Left forelimb (tissue), 1 donor: ENCODE measurements around the gene CORO1C.
A peak's percentile ranks its signal among the peaks of the same experiment; 100 is the strongest.

Experiments used
- DNase-seq: peaks from one replicate; pipeline ENCODE4 v3.0.0-alpha.2; 2018; ENCODE audit warnings: low spot score

Gene CORO1C

GRCh38 chr12:108615918-108616317 lies 115.4 kb downstream of the CORO1C start:
- DNase-seq, result no peak

GRCh38 chr12:108614639-108615038 lies 116.7 kb downstream of the CORO1C start:
- DNase-seq, result no peak

DNA sequence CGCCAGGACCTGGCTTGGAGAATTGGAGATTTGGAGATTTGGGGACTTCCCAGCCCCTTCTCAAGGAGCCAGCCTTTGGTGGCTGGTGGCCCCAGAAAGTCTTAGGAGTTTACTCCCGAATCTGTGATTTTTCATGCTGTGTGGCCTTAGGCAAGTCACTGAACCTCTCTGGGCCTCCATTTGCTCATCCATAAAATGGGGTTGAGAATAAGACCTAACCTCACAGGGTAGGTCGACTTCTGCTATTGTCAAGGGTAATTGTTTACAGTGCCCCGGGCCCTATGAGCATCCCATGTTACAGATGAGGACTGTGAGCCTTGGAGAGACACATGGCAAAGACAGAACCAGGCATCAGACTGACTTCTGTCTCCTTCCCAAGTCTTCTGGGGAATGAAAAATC lies 117.3 kb downstream of the CORO1C start:
- no peak for DNase-seq

GRCh38 chr12:108613548-108613947 lies 117.8 kb downstream of the CORO1C start:
- no peak for DNase-seq

GRCh38 chr12:108612788-108613282 lies 118.5 kb downstream of the CORO1C start:
- DNase-seq, result no peak

- no peak for DNase-seq
Observed at GRCh38 chr12:108611884-108612415, 119.4 kb downstream of the CORO1C start.

GRCh38 chr12:108610856-108611605 lies 120.3 kb downstream of the CORO1C start:
- DNase-seq, result no peak

DNA sequence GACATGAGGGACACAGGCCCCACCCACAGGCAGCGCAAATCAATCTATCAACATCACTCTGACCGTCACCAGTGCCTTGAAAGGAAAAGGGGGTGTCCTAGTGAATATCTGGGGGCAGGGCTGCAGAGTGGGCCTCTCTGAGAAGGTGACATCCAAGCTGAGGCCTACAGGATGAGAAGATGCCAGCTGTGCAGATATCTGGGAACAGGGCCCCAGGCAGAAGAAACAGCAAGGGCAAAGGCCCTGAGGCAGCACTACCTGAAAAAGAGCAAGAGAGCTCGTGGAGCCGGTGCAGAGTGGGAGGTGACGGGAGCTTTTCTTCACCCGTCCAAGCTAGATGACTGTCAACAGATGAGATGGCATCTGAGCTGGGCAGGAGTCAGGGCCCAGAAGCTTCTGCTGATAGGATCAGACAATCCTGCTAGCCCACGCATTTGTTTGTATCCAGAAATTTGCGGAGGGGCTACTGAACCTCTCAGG lies 120.9 kb downstream of the CORO1C start:
- no peak for DNase-seq

DNA sequence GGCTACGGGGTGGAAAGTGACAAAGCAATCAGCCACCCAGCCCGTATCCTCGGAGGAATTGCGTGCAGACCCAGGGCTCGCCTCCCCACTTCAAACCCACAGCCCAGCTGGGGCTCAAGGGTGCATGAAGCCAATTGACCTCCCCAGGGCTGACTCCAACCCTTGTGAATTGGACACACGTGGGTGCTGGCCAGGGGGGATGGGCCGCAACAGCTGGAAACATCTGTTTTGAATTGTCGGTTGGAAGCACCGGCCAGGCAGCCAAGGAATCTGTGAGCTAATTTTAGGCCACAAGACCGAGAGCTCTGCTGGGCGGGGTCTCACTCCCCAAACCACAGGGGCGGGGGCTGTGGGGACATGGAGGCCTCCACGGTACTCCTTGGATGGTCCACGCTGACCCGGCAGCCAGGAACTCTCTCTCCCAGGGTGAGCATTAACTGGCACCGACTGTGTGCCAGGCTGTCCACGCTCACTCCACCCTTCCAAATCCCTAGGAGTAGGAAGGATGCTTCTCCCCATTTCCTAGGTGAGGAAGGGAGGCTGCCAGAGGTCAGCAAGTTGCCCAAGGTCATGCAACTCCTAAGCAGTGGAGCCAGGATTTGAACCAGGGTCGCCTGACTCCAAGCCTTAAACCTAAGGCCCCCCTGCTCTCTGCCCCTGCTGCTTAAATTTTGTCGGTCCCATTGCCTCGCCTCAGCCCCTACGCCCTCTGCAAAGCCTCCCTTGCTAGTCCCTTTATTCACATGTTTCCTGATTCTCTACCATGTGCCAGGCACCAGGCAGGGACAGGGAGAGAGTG lies 121.6 kb downstream of the CORO1C start:
- peak; percentile 90 for DNase-seq

GRCh38 chr12:108608616-108609015 lies 122.7 kb downstream of the CORO1C start:
- DNase-seq, result no peak

DNA sequence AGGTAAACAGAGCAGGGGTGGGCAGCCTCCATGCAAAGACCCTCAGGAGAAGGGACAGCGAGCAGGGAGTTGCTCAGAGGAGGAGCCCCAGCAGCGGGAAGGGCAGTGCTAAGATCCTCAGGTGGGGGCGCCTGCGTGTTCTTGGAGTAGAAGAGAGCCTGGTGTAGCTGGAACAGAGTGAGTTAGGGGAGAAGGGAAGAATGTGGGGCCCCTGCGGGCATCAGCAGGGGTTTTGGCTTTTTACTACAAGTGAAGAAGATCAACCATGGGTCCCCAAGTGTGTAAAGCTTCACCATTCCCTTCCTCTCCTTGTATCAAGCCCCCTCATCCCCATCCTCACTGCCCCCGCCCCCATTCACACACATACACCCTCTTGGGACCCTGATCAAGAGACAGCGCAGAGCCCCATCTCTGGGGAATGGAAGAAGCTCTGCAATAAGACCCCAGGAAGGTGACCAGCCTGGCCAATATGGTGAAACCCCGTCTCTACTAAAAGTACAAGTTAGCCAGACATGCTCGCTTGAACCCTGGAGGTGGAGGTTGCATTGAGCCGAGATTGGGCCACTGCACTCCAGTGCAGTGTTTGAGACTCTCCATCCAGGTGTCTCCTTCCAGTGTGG lies 123.2 kb downstream of the CORO1C start:
- DNase-seq, result no peak

- no peak for DNase-seq
Observed at GRCh38 chr12:108606492-108606891, 124.8 kb downstream of the CORO1C start.

DNA sequence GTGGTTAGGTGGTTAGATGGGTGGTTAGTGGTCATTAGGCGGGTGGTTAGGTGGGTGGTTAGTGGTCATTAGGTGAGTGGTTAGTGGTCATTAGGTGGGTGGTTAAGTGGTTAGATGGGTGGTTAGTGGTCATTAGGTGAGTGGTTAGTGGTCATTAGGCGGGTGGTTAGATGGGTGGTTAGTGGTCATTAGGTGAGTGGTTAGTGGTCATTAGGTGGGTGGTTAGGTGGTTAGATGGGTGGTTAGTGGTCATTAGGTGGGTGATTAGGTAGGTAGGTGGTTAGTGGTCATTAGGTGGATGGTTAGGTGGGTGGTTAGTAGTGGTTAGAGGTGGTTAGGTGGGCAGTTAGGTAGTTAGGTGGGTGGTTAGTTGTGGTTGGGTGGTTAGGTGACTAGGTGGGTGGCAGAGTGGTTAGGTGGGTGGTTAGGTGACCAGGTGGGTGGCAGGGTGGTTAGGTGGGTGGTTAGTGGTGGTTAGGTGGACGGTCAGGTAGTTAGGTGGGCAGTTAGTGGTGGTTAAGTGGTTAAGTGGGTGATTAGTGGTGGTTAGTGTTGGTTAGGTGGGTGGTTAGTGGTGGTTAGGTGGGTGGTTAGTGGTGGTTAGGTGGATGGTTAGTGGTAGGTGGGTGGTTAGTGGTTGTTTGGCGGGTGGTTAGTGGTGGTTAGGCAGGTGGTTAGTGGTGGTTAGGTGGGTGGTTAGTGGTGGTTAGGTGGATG lies 125.5 kb downstream of the CORO1C start:
- no peak for DNase-seq

DNA sequence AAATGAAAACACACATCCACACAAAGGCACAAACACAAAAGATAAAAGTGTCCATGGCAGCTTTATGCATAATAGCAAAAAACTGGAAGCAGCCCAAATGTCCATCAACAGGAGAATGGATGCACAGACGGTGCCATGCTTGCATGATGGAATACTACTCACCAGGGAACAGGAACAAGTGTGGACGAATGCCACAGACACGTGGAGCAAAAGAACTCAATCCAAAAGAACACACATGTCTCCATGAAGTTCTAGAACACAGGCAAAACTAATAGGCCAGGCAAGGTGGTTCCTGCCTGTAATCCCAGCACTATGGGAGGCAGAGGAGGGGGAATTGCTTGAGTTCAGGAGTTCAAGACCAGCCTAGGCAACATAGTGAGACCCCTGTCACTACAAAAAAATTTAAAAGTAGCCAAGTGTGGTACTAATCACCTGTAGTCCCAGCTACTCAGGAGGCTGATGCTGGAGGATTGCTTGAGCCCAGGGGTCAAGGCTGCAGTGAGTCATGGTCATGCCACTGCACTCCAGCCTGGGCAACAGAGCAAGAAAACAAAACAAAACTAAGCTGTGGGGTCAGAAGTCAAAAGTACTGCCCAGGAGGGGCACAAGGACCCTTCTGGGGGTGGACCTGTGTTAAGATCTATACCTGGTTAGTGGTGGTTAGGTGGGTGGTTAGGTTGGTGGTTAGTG lies 126.2 kb downstream of the CORO1C start:
- no peak for DNase-seq

DNA sequence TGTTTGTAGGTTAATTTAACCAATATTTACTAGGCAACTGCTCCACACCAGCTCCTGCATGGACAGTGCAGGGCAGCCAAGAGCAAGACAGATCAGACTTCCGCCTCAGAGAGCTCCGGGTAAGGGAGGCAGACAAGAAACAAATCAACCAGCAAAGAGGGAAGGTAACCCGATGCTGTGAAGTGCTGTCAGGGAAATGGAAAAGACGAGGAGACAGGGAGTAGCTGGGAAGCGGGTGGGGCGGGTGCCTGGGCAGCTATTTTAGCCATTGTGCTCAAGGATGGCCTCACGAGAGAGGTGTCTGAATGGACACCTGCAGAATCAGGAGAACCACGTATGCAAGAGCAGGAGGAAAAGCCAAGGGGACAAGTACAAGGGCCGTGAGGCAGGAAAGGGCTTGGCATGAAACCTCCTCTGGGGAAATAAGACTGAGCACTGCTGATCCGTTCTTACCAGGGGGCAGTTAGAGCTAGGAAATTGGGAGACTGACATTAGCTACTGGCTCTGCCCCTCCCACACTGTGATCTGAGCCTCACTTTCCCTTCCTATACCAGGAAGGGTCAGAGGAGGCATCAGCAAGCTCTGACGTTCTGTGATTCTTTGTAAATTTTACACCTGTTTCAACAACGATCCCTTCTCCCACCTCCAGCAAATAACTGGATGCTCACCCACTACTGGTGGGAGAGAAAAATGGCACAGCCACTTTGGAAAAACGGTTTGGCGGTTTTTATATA lies 126.9 kb downstream of the CORO1C start:
- DNase-seq, result no peak

DNA sequence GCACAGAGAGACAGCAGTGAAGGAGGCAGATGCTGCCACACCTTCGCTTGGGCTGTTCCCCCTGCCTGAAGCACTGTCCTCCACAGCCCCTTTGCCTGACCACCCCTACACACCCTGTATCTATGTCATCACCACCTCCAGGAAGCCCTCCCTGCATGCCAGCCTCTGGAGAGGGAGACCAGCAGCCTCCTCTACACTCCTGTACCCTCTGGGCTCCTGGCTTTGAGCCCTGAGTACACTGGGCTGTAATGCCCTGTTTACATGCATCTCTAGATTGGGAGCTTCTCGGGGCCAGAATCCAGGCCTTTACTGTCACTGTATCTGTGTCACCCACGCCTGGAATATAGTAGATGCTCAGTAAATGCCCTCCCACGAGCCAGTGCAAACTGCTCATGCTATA lies 127.6 kb downstream of the CORO1C start:
- DNase-seq, result no peak

DNA sequence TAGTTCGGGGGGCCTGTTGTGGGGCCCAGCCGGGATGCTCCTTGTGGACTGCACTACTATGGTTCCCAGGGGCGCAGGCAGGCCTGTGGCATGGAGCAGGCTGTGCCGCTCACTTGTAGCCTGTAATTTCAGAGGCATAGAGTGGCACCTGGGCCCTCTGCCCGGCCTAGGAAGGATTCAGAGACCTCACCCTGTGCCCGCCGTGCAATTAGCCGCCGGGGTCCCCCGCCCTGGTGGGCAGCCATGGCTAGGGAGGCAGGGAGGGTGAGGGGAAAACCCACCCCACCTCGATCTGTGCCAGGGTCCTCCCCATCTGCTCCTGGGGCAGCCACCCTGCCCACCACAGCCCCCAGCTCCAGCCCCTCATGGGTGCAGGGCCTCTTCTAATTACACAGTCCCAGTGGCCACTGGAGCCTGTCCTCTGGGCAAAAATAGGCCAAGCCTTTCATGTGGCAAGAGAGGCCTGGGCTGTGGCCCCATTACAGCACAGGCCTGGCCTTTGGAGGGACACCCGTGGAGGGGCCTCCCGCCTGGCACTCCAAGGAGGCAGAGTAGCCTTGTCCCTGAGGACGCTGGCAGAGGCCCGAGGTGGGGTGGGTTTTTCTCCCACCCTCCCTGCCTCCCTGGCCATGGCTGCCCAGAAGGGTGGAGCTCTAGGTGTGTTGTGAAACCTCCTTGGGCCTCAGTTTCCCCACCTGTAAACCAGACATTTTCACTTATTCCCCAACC lies 128.2 kb downstream of the CORO1C start:
- no peak for DNase-seq

DNA sequence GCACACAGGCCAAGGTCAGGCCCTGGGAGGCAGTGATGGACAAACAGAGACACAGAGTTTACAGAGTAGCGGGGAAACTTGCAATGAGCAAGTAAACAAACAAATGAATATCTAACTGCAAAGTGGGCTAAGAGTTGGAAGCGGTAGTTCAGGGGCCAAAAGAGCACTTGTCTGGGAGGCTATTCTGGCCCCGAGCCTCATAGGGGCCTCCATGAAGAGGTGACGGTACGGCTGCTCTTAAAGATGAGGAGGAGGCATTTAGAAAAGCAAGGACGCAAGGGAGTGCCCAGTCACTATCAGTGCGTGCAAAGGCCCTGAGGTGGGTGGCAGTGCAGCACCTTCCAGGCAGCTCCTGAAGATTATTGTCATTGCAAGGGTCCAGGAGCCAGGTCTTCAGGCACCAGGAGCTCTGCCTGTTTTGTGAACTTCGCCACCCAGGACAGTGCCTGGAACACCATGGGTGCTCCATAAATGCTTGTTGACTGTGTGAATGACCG lies 129.1 kb downstream of the CORO1C start:
- DNase-seq, result no peak

- no peak for DNase-seq
Observed at GRCh38 chr12:108600702-108601007, 130.7 kb downstream of the CORO1C start.
